Osteoblast (primary cell): ENCODE results near the gene SIK2. TPM values are rescaled to one million over a fixed set of nuclear protein-coding genes. Genes with fewer than 3 reads are reported as not detected.

Experiments
- DNase-seq: peaks from one replicate; pipeline ENCODE4 v3.0.0; 2011; ENCODE audit warnings: low spot score, mixed read lengths; ENCODE audit not compliant: insufficient read length; ENCODE audit errors: missing footprints
- H2AFZ ChIP-seq: 2 replicates; pipeline ENCODE4 v1.6.0; 2011; ENCODE audit warnings: mild to moderate bottlenecking, low read length
- H3K27ac ChIP-seq: 2 replicates; pipeline ENCODE4 v1.5.1; 2011; ENCODE audit warnings: mild to moderate bottlenecking, low read depth, low read length, moderate library complexity
- H3K27me3 ChIP-seq: 2 replicates; pipeline ENCODE4 v1.6.0; 2012; ENCODE audit warnings: mild to moderate bottlenecking, control low read depth, inconsistent platforms, low read length, moderate library complexity; ENCODE audit not compliant: insufficient read depth
- H3K36me3 ChIP-seq: 2 replicates; pipeline ENCODE4 v1.5.1; 2011; ENCODE audit warnings: mild to moderate bottlenecking, low read length, control low read depth, moderate library complexity; ENCODE audit not compliant: insufficient read depth
- H3K4me1 ChIP-seq: 2 replicates; pipeline ENCODE4 v1.5.1; 2011; ENCODE audit warnings: mild to moderate bottlenecking, low read length, control low read depth, moderate library complexity; ENCODE audit not compliant: insufficient read depth
- H3K4me2 ChIP-seq: 2 replicates; pipeline ENCODE4 v1.6.0; 2011; ENCODE audit warnings: mild to moderate bottlenecking, low read length; ENCODE audit not compliant: insufficient read depth
- H3K4me3 ChIP-seq: fragments of 200-600 bp; sonication (generic); 3 replicates; pipeline ENCODE4 v1.5.1; 2012; ENCODE audit warnings: mild to moderate bottlenecking, low read length, inconsistent platforms; ENCODE audit not compliant: insufficient read depth
- H3K79me2 ChIP-seq: 2 replicates; pipeline ENCODE4 v1.6.0; 2012; ENCODE audit warnings: mild to moderate bottlenecking, low read length, control low read depth, inconsistent platforms; ENCODE audit not compliant: insufficient read depth
- H3K9me3 ChIP-seq: 2 replicates; pipeline ENCODE4 v1.5.1; 2011; ENCODE audit warnings: low read depth, low read length, control low read depth
- H4K20me1 ChIP-seq: 2 replicates; pipeline ENCODE4 v1.6.0; 2012; ENCODE audit warnings: mild to moderate bottlenecking, low read length, control low read depth; ENCODE audit not compliant: insufficient read depth
- total RNA-seq: library from RNA; depleted of rRNA; stranded (reverse); fragments of >200 nt; gene quantifications from 2 replicates; pipeline ENCODE4 v1.2.3, GENCODE V29; 2012
- TF ChIP-seq, protein P1 (sequence below): IDR thresholded peaks from 2 replicates; pipeline ENCODE4 v1.5.1; 2011; ENCODE audit warnings: mild to moderate bottlenecking, low read depth, low read length, moderate library complexity; ENCODE audit errors: extremely low read depth

Gene SIK2
- total RNA-seq, 1 donor = 17.7 TPM

DNA sequence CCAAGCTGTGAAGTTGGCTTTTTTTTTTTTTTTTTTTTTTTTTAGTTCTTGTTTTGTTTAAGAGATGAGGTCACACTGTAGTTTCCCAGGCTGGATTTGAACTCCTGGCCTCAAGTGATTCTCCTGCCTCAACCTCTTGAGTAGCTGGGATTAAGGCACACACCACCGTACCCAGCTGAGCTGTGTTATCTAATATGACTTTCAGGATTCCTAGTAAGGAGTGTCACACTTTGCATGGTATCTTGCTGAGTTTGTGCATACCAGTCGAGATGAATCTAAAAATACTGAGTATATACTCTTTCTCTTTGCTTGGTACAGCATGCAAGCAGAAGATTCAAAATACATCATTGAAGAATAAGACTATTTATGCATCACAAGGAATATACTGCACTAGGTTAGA lies 58.6 kb downstream of the SIK2 start:
- no peak overlapping the region for H3K4me3 ChIP-seq
- no peak for DNase-seq
- no peaks in the 10 kb centered on the region for H3K9me3 ChIP-seq
- H3K79me2 ChIP-seq = peaks cover 23% of the 10 kb centered on the region
- no peak overlapping the region for H2AFZ ChIP-seq
- H4K20me1 ChIP-seq = peaks cover 25% of the 10 kb centered on the region
- H3K27me3 ChIP-seq = no peaks in the 10 kb centered on the region
- peaks cover 5% of the 10 kb centered on the region for H3K4me1 ChIP-seq
- no peak overlapping the region for H3K4me2 ChIP-seq
- no peak overlapping the region for H3K27ac ChIP-seq
- TF ChIP-seq, protein P1, sequence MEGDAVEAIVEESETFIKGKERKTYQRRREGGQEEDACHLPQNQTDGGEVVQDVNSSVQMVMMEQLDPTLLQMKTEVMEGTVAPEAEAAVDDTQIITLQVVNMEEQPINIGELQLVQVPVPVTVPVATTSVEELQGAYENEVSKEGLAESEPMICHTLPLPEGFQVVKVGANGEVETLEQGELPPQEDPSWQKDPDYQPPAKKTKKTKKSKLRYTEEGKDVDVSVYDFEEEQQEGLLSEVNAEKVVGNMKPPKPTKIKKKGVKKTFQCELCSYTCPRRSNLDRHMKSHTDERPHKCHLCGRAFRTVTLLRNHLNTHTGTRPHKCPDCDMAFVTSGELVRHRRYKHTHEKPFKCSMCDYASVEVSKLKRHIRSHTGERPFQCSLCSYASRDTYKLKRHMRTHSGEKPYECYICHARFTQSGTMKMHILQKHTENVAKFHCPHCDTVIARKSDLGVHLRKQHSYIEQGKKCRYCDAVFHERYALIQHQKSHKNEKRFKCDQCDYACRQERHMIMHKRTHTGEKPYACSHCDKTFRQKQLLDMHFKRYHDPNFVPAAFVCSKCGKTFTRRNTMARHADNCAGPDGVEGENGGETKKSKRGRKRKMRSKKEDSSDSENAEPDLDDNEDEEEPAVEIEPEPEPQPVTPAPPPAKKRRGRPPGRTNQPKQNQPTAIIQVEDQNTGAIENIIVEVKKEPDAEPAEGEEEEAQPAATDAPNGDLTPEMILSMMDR = no peak
- H3K36me3 ChIP-seq = no peaks in the 10 kb centered on the region

DNA sequence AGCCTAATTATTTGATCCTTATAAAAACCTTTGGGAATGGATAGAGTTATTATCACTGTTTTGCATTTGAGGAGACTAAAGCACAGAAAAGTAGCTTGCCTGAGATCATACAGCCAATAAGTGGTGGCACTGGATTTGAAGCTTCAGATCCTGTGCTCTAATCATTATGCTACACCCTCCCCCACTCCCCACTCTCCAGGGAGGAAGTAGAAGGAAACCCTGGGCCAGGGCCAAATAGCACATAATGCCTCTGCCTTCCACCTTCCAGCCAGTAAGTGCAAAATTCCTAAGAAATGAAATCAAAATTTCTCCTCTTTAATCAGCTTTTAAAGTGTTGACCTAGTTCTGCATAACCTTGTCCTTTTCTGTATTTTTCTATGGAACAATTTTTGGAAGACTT lies 61.6 kb downstream of the SIK2 start:
- no peaks in the 10 kb centered on the region for H3K9me3 ChIP-seq
- peaks cover 18% of the 10 kb centered on the region for H3K79me2 ChIP-seq
- H3K27me3 ChIP-seq = no peaks in the 10 kb centered on the region
- no peak overlapping the region for H2AFZ ChIP-seq
- H3K4me3 ChIP-seq = no peak overlapping the region
- DNase-seq = no peak
- TF ChIP-seq, protein P1 = no peak
- H3K4me1 ChIP-seq = peaks cover 5% of the 10 kb centered on the region
- peaks cover 31% of the 10 kb centered on the region for H4K20me1 ChIP-seq
- H3K27ac ChIP-seq = no peak overlapping the region
- no peak overlapping the region for H3K4me2 ChIP-seq
- H3K36me3 ChIP-seq = peaks cover 4% of the 10 kb centered on the region

DNA sequence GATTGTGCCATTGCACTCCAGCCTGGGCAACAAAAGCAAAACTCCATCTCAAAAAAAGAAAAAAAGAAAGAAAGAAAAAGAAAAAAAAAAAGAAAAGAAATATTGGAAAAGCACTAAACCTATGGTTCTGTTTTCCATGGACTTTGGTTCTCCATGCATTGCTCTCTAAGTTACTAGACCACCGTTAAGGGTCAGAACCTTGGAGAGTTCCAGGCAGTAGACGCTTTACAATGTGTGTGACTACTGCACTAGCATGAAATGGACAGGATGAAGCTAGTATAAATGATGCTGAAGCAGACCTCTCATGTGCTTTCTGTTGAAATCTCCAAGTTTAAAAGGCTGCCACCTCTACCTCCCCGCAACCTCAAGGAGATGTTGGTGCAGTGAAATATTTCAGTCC lies 63.5 kb downstream of the SIK2 start:
- H3K79me2 ChIP-seq = peaks cover 10% of the 10 kb centered on the region
- TF ChIP-seq, protein P1 = no peak
- H2AFZ ChIP-seq = no peak overlapping the region
- no peaks in the 10 kb centered on the region for H3K27me3 ChIP-seq
- no peak overlapping the region for H3K27ac ChIP-seq
- H3K4me1 ChIP-seq = peaks cover 5% of the 10 kb centered on the region
- DNase-seq = no peak
- H3K4me2 ChIP-seq = no peak overlapping the region
- H4K20me1 ChIP-seq = peaks cover 29% of the 10 kb centered on the region
- no peak overlapping the region for H3K4me3 ChIP-seq
- peaks cover 4% of the 10 kb centered on the region for H3K36me3 ChIP-seq
- H3K9me3 ChIP-seq = no peaks in the 10 kb centered on the region

DNA sequence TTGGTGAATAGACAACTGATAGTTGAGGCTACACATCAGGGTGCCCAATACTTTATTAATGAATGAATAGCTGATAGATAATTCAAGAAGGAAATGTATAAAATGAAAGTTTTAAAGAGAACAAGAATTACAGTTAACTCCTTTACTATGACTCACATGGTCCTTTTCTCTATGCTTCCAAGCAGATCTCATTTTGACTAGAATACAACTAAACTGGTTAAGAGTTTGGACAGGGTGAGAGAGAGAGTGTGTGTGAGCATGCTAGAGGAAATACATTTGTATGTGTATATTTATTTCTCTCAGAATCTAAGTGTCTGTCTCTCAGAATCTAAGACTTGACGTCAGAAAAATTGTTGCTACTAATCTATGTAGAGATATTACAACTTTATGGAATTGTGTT lies 66.7 kb downstream of the SIK2 start:
- Histone ChIP-seq H3K4me3 (no peak overlapping the region), H3K27ac (no peak overlapping the region), H3K4me2 (no peak overlapping the region), H2AFZ (no peak overlapping the region), H3K9me3 (no peaks in the 10 kb centered on the region), H3K36me3 (peaks cover 15% of the 10 kb centered on the region), H4K20me1 (peaks cover 31% of the 10 kb centered on the region), H3K79me2 (peaks cover 4% of the 10 kb centered on the region), H3K27me3 (no peaks in the 10 kb centered on the region), H3K4me1 (peaks cover under 1% of the 10 kb centered on the region)
- DNase-seq = no peak
- TF ChIP-seq, protein P1 = no peak
